LoVo (cell line): Measurements from ENCODE around the gene SCAF4.

Experiments used
- DNase-seq: peaks from one replicate; pipeline ENCODE4 v3.0.0-alpha.2; 2016; ENCODE audit warnings: low spot score

SCAF4 gene

GRCh38 chr21:31713973-31714740 is 17.8 kb downstream of the SCAF4 start:
- DNase-seq = no peak

- no peak for DNase-seq
Observed at GRCh38 chr21:31713115-31713514, 18.8 kb downstream of the SCAF4 start.

DNA sequence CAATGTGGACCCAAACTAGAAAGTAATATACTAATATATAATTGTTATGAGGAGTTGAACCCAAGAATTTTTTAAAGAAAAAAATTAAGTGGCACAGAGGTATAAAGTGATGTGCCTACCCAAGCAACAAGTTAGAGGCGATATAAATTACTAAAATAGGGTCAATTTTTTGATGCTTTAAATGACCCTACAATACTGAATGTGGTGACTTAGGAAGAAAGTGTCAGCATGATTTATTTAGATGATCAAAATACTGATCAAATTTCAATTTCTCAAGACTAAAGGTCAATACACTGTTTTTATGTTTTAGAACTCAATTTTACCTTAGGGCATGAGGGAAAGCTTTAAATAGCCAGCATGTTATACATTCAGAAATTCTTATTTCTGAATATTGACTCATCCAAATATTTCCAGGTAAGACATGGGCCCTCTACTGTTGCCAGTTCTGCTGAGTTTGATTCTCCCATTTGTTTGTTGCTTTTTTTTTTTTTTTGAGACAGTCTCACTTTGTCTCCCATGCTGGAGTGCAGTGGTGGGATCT is 20.1 kb downstream of the SCAF4 start:
- no peak for DNase-seq

DNA sequence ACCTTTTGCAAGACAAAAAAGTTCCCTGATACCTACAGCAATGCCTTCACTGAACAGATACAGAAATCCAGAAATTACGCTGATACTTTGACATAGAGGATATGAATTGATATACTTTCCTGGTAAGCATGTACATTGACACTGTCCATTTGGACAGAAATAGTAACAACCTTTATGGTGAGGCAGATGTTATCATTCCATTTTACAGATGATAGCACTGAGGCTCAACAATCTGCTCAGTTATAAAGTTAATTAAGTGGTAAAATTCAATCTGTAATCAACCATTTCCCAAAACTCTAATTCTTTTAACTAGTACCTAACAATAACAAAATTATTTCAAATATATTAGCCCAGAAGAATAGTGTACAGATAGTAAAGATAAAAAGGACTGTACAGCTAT is 20.6 kb downstream of the SCAF4 start:
- DNase-seq = no peak

DNA sequence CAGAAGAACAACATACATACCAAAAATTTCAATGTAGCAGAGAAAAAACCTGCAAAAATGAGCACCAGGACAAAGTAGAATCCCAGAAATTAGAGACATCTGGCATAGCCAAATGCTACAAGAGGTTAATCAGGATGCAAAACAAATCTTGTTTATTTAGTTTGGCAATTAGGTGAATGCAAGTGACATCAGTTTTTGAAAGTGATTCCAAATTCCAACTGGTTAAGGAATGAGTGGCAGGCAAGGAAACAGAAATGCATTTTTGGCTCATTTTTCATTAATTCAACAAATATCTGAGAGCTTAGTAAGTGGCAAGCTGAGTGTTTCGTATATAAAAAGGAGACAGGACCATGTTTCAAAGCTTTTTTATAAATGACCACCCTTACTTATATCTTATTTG is 21.3 kb downstream of the SCAF4 start:
- no peak for DNase-seq

GRCh38 chr21:31708541-31708940 is 23.4 kb downstream of the SCAF4 start:
- no peak for DNase-seq

- DNase-seq = no peak
Observed at GRCh38 chr21:31707499-31707898, 24.4 kb downstream of the SCAF4 start.

DNA sequence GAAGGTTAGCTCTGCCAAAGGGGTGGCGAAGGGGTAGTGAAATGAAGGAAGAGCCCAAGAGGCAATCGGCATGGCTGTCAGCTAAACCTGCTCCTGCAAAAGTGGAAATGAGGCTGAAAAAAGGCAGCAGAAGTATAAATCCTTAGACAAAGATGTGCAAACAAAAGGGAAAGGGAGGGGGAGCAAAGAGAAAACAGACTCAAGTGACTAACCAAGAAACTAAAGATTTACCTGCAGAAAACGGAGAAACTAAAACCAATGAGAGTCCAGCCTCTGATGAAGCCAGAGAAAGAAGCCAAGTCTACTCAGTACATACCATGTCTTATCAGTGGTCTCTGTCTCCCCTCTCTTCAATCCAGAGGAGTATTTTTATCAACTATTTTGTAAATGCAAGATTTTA is 25.4 kb downstream of the SCAF4 start:
- DNase-seq = no peak

DNA sequence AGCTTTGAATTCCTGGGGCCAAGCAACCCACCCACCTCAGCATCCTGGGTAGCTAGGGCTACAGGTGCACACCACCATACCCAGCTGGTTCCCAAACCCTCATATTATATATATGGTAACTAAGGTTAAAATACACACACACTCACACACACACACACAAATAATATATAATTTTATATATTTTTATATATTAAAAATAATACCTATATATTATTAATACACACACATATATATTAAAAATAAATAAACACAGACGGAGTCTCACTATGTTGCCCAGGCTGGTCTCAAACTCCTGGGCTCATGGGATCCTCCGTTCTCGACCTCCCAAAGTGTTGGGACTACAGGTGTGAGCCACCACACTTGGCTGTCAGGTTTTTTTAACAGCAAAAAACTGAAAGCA is 31.9 kb downstream of the SCAF4 start:
- no peak for DNase-seq

- no peak for DNase-seq
Observed at GRCh38 chr21:31698461-31698860, 33.5 kb downstream of the SCAF4 start.

- DNase-seq = no peak
Observed at GRCh38 chr21:31696424-31696823, 35.5 kb downstream of the SCAF4 start.

DNA sequence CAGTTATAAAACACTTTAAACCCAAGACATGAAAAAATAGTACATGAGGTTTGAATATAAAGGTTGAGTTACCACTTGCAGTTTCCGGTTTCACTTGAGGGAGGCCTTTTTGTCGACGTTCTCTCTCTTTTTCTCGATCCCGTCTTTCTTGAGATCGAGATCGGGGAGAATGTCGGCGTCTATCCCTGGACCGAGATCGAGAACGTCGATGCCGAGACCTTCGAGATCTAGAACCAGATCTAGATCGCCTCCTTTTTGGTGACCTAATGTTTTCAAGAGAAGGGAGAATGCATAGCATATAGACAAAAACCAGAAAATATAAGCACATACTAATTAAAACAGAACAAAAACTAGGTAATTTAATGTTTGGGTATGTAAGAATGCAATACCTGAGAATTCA is 38.7 kb downstream of the SCAF4 start:
- no peak for DNase-seq

- no peak for DNase-seq
Observed at GRCh38 chr21:31688603-31689368, 43.1 kb downstream of the SCAF4 start.

DNA sequence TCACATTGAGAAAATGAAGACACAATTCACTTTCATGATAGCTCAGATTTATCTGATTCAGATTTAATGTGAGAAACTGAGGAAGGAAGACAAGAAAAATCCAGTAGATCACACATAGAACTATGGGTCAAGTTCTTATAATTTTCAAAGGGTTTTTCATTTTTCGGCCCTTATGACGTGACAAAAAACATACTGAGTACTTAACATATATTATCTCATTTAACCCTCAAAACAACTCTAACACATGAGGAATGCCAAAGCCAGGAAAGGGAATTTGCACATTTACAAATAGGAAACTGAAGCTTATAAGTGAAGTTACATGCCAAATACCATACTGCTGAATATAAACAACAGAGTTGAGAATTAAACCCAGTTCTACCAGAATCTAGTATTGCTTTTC is 44.8 kb downstream of the SCAF4 start:
- no peak for DNase-seq

GRCh38 chr21:31686272-31686915 is 45.5 kb downstream of the SCAF4 start:
- DNase-seq = no peak

DNA sequence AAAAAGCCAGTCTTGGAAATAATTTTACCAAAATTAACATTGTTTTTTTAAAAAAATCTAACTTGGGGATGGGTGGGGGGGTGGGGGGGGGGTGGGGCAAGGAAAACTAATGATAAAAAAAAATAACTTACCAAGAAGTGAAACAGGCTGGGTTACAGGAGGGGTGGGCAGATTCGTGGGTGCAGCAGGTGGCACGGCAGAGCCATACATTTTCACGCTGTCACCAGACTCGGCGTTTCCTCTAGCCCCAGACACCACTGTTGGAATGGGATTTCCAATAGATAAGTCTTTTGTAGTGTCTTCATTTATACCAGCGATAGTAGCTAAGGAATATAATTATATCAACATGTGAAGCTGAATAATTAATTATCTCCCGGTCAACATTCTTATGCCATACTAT is 47.0 kb downstream of the SCAF4 start:
- DNase-seq = no peak

DNA sequence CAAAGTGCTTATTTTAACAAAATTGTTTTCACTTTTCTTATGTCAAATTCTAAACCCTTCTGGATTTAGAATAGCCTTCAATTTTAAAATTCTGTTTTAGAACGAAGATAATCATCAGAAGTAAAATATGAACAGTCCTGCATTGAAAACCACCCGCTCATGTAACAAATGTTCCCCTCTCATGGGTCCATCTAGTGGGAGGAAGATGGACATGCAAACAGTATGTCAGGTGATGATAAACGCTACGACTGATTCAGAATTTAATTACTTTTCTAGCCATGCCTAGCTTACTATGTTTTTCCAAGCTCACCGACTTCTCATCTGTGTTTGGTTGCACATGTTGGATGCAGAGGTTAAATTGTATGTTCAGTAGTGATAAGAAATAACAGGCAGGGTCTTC is 48.9 kb downstream of the SCAF4 start:
- DNase-seq = no peak

DNA sequence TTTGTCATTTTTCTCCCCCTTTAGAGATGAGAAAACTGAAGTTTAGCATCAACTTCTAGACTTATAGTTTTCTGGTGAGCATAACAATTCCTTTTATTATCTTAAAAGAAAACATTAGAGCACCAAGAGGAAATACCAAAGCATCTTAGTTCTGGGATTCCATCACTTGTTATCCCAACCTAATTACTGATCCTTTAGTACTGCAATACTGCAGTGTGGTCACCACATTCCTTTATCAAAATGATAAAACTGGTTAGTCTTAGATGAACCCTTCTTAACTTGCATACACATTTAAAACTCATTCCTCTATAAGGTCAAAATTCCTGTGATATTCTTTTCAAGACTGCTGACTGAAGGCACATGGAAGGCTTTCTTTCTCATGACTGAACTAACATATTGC is 49.3 kb downstream of the SCAF4 start:
- no peak for DNase-seq

GRCh38 chr21:31678478-31678877 is 53.4 kb downstream of the SCAF4 start:
- DNase-seq = no peak

GRCh38 chr21:31677047-31677446 is 54.9 kb downstream of the SCAF4 start:
- no peak for DNase-seq

- DNase-seq = no peak
Observed at GRCh38 chr21:31675960-31676359, 56.0 kb downstream of the SCAF4 start.

DNA sequence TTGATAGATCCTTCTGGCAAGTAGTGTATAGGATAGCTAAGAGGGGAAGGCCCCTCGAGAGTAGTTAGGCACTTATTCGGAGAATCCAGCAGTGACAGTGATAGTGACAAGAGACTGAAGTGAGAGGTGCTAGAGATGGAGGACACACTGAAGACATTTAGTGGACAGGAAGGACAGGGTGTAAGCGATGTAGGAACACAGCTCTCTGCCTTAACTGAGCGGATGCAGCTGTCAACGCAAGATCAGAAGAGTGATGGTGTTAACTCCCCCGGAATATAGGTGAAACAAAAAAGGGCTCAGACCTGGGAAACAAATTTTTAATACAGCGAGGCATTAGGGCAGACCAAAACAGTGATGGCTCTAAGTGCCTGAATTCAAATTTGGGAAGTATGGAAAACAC is 56.6 kb downstream of the SCAF4 start:
- DNase-seq = no peak
